GM19468 (cell line): Measurements from ENCODE around the gene SPRED2.

Source experiments
- ATAC-seq: cut with Tn5 transposase; IDR thresholded peaks from one replicate; pipeline ENCODE4 v1.9.1; 2021; ENCODE audit warnings: mild to moderate bottlenecking, moderate library complexity, moderate number of reproducible peaks; ENCODE audit not compliant: unreplicated experiment; ENCODE audit errors: extremely low read depth

The SPRED2 gene

DNA sequence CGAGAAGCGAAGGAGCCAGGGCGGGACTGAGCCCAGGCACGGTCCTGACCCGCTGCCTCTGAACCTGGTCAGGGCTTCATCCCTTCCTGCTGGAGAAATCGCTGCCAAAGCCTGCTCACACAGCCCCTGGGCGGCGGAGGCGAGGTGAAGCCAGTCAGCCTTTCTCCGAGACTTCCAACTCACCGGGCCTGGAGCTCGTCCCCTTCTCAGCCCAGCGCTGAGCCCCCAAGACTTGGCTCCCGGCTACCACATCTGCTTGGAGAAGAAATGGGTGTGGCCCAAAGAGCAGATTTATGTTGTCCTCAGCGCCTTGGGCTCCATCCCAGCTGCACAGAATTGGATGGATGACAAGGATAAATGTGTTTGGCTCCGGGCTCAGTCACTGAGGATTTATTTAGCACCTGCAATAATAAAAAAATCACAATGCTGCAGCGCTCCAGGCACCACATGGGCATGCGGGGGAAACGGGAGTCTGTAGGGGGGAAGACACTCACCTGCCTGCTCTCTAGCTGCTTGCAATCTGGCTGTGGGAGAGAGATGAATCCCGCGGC is 139.9 kb downstream of the SPRED2 start:
- no peak for ATAC-seq

GRCh38 chr2:65292106-65292400 is 140.3 kb downstream of the SPRED2 start:
- no peak for ATAC-seq

DNA sequence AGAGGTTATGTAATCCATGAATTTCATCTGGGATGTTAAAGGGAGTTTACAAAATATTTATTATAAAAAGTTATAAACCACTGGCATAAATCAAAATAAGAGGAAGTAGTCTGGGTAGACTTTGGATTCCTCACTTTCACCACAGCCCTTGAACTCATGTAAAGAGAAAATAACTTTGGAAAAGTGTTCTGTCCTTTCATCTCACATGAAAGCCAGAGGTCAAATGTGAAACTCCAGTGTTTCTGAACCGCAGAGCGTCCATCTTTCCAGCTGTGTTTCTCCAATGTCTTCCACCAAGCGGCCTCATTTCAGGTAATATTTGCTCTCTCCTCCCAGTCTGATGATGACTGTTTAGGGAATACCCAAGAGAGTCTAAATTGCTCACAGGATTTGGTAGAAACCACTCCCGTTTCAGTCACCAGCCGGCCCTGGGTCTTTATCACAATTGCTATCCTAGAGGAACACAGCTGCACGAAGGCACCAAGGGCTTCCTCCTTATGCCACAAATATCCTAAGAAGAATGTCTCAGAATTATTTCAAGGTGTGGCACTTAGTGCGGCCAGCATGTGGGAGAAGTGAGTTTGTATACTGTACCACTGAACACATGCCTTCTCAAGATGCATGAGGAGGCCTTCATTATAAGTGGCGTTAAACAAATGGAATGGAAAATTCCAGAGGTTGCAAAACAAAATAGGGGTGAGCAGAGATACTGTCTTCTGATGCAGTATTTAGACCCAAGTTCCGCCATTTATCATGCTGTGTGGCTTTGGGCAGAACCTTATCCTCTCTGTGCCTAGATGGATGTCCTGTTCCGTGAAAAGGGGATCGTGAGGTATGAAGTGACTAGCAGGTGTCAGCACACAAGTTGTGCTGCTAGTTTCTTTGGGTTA is 140.9 kb downstream of the SPRED2 start:
- no peak for ATAC-seq

GRCh38 chr2:65287364-65287763 is 145.0 kb downstream of the SPRED2 start:
- ATAC-seq = no peak

DNA sequence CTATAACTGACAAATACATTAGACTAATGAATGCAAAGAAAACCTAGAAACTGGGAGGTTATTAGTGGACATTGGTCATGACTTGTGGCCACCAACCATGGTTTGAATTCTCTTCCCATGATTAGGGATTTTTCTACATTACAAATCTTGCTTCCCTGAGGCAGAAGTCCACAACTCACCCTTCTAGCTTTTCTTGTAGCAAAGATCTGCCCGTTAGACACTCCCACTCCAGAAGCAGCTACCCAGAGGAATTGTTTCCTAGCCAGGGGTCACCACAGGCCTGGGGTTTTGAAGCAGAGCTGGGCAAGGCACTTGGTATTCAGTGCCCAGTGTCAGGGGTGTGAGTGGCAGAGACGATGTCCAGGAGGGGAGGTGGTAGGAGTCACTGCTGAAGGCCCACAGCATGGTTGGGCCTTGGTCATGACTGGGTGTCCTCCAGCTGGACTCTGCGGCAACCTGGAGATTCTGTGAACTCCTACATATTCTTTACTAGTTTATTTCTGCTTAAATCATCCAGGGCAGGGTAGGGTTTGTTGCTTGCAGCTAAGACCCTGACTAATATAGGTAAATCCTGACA is 149.8 kb downstream of the SPRED2 start:
- no peak for ATAC-seq

GRCh38 chr2:65281627-65282351 is 150.6 kb downstream of the SPRED2 start:
- ATAC-seq = no peak

- no peak for ATAC-seq
Observed at GRCh38 chr2:65279756-65280155, 152.6 kb downstream of the SPRED2 start.

- no peak for ATAC-seq
Observed at GRCh38 chr2:65278531-65278981, 153.8 kb downstream of the SPRED2 start.

DNA sequence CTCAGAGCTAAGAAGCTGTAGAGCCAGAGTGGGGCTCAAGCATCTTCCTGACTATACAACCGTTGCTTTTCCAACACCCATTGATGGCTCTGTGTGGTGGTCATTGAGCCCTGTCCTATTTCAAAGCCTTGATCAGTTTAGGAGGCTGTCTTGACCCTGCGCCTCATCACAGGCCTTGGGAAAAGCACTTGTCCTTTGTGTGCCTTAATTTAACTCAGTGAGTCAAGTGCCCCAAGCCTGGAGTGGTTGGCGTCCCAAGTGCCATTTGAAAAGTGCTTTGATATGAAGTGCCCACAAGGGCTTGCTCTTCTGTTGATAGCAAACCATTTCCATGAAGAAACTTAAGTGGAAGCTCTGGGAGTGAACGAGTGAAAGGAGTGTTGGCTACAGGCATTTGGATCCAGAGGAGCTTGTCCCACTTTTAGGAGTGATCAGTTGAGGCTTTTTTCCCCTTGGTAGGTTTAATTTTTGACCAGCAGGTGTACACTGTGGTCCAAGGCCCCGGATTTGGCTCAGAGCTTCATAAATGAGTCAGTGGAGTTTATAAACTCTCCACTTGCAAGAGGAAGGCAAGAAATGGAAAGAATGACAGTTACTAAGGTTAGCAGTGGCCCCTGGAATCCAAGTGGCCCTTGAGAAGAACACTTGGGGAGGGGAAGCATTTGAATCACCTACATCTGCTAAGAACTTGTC is 154.5 kb downstream of the SPRED2 start:
- no peak for ATAC-seq

DNA sequence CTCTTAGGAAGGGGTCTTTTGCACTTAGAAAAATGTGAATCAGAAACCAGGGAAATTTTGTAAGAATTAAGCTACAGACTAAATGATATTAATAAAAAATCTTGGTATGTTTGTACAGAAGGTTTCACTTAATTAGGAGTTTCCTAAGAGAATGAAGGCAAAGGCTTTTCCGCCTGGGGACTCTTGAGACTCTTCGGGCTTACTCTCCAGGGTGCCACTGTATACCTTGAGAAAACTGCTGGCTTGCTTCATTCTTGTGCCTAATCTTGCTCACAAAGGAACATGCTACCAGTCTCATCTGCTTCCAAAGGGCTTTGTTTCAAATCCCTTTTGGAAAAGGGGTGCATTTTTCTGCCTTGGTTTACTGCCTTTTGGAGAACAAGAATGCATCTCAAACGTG is 155.3 kb downstream of the SPRED2 start:
- no peak for ATAC-seq

- ATAC-seq = no peak
Observed at GRCh38 chr2:65276609-65277008, 155.8 kb downstream of the SPRED2 start.

- no peak for ATAC-seq
Observed at GRCh38 chr2:65275141-65275915, 157.1 kb downstream of the SPRED2 start.

DNA sequence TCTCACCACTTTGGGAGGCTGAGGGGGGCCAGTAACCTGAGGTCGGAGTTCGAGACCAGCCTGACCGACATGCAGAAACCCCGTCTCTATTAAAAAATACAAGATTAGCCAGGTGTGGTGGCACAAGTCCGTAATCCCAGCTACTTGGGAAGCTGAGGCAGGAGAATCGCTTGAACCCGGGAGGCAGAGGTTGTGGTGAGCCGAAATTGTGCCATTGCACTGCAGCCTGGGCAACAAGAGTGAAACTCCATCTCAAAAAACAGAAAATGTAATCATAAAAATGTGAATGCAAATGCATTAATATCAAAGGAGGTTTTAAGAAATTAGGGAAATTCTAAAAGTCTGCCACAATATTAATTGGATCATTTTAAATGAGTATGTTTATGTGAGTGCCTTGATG is 159.1 kb downstream of the SPRED2 start:
- ATAC-seq = no peak

DNA sequence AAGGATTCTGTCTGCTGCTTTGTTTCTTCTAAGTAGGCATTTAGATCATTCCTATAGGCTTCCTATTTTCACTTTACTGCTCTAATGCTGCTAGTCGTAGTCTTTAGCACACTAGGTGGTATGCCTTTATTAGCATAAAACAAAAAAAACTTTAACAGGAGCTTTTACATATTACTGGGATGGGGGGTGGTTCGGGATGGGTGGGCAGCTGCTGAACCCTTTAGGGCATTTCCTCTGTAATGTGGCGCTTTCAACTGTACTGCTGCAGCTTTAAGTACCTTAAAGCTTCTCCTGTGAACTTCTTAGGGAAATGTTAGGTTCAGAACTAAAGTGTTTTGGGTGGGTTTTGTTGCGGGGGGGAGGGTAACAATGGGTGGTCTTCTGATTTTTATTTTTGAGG is 163.4 kb downstream of the SPRED2 start:
- ATAC-seq = no peak

- ATAC-seq = no peak
Observed at GRCh38 chr2:65267008-65267407, 165.4 kb downstream of the SPRED2 start.

- no peak for ATAC-seq
Observed at GRCh38 chr2:65265671-65266045, 166.7 kb downstream of the SPRED2 start.

GRCh38 chr2:65264821-65265670 is 167.4 kb downstream of the SPRED2 start:
- no peak for ATAC-seq

DNA sequence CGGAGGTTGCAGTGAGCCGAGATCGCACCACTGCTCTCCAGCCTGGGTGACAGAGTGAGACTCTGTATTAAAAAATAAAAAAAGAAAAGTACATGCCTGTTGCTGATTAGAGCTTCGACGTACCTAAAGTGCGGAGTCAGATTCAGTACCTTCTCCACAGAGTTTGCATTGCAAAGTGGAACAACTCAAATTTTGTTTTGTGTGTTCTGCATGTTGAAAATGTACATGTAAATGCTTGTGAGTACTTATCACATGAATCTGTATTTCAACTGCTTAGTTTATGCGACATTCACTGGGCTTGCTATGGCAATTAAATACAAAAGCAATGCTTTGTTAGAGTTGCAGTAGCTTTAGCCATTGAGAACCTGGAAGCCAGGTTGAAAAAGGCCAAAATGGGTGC is 168.4 kb downstream of the SPRED2 start:
- no peak for ATAC-seq

- ATAC-seq = no peak
Observed at GRCh38 chr2:65263262-65263661, 169.1 kb downstream of the SPRED2 start.
